SK-N-MC (cell line): Measurements from ENCODE around the gene NRTN.
A peak's percentile ranks its signal among the peaks of the same experiment; 100 is the strongest.
"Not testable (repeated sequence)": the region's sequence is repeated elsewhere in the genome, so short reads cannot be mapped to it uniquely, and the experiment has no call there.

Source experiments
- DNase-seq: peaks from one replicate; pipeline ENCODE4 v3.0.0-alpha.2; 2011; ENCODE audit warnings: low read depth, low spot score
- H3K27ac ChIP-seq: fragments of 200-600 bp; sonication (generic); 2 replicates; pipeline ENCODE4 v1.5.1; 2016; ENCODE audit warnings: mixed run types
- H3K36me3 ChIP-seq: fragments of 200-600 bp; sonication (generic); 2 replicates; pipeline ENCODE4 v1.6.1; 2017; ENCODE audit warnings: antibody characterized with exemption, low read length, mixed read lengths; ENCODE audit not compliant: insufficient read depth
- H3K4me3 ChIP-seq: fragments of 200-600 bp; sonication (generic); 2 replicates; pipeline ENCODE4 v1.5.1; 2016
- H3K9ac ChIP-seq: fragments of 200-600 bp; sonication (generic); 2 replicates; pipeline ENCODE4 v1.8.0; 2017; ENCODE audit warnings: mixed run types, mixed read lengths; ENCODE audit not compliant: insufficient read length
- H3K9me3 ChIP-seq: fragments of 200-600 bp; sonication (generic); 2 replicates; pipeline ENCODE4 v1.6.1; 2017; ENCODE audit warnings: low read depth, mild to moderate bottlenecking, antibody characterized with exemption, low read length, moderate library complexity, mixed read lengths
- EZH2 ChIP-seq: fragments of 200-600 bp; sonication (generic); IDR thresholded peaks from one replicate; pipeline ENCODE4 v1.6.1; 2017; ENCODE audit warnings: antibody characterized with exemption
- FOXP2 ChIP-seq: optimal IDR thresholded peaks from 2 replicates; pipeline ENCODE3; 2011; ENCODE audit warnings: mild to moderate bottlenecking, moderate library complexity; ENCODE audit not compliant: insufficient read depth; ENCODE audit errors: extremely low read length, control extremely low read depth
- POLR2AphosphoS5 ChIP-seq: IDR thresholded peaks from 2 replicates; pipeline ENCODE4 v1.6.1; 2012; ENCODE audit warnings: mild to moderate bottlenecking, low read depth, low read length, borderline replicate concordance

NRTN gene

DNA sequence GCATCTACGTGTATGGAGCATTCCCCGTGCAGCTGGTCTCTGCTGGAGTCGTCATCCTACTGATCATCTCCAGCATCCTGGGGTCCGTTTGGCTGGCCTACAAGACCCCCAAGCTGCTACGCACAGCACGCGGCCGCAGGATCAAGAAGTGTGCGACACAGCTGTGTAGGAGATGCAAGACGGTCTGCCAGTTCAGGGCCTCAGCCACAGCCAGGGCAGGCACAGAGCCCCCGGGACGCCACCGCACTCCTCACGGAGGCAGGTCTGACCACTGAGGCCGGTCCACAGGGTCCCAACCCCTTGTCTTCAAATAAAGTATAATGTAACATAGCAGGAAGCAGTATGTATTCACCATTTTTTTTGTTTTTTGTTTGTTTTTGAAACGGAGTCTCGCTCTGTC is 26.5 kb upstream of the NRTN start:
- no peak for TF ChIP-seq FOXP2
- TF ChIP-seq POLR2AphosphoS5 = no peak
- TF ChIP-seq EZH2 = no peak
- Histone ChIP-seq H3K27ac (no peak overlapping the region), H3K9me3 (no peaks in the 10 kb centered on the region), H3K4me3 (no peak overlapping the region), H3K9ac (no peak overlapping the region), H3K36me3 (no peaks in the 10 kb centered on the region)
- no peak for DNase-seq

DNA sequence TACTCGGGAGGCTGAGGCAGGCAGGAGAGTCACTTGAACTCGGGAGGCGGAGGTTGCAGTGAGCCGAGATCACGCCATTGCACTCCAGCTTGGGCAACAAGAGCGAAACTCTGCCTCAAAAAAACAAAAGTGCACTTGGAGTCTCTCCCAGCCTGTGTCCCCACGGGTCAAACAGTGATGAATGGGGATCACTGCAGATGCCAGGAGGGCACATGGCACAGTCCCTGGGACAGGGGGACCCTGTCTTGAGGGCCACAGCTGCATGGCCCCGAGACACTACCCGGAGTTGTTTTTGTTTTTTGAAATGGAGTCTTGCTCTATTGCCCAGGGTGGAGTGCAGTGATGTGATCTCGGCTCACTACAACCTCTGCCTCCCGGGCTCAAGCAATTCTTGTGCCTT is 24.0 kb upstream of the NRTN start:
- not testable (repeated sequence) for H3K36me3 ChIP-seq, DNase-seq, H3K4me3 ChIP-seq, H3K9ac ChIP-seq, H3K9me3 ChIP-seq, H3K27ac ChIP-seq

DNA sequence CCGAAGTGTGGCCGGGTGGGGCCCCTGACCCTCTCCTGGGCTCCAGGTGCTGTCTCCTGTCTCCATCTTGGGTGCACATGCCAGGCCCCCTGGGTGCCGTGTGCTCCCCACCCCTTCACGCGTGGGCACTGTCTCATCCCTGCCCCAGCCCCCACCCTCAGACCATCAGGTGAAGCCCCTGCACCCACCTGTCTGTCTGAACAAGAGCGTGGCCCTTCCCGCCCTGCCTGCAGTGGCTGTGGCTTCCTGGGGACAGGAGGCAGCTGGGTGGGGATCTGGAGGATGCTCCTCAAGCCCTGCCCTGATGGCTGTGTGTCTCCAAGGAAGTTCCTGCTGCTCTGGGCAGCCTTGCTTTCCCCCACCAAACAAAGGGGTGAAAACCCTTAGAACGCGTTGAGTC is 22.5 kb upstream of the NRTN start:
- Histone ChIP-seq H3K9me3 (no peaks in the 10 kb centered on the region), H3K27ac (no peak overlapping the region), H3K36me3 (peaks cover 23% of the 10 kb centered on the region; the same call in 1 of the 2 replicates), H3K9ac (no peak overlapping the region), H3K4me3 (no peak overlapping the region)
- TF ChIP-seq EZH2 (no peak), POLR2AphosphoS5 (no peak; the same call in 1 of the 2 replicates), FOXP2 (no peak)
- no peak for DNase-seq

DNA sequence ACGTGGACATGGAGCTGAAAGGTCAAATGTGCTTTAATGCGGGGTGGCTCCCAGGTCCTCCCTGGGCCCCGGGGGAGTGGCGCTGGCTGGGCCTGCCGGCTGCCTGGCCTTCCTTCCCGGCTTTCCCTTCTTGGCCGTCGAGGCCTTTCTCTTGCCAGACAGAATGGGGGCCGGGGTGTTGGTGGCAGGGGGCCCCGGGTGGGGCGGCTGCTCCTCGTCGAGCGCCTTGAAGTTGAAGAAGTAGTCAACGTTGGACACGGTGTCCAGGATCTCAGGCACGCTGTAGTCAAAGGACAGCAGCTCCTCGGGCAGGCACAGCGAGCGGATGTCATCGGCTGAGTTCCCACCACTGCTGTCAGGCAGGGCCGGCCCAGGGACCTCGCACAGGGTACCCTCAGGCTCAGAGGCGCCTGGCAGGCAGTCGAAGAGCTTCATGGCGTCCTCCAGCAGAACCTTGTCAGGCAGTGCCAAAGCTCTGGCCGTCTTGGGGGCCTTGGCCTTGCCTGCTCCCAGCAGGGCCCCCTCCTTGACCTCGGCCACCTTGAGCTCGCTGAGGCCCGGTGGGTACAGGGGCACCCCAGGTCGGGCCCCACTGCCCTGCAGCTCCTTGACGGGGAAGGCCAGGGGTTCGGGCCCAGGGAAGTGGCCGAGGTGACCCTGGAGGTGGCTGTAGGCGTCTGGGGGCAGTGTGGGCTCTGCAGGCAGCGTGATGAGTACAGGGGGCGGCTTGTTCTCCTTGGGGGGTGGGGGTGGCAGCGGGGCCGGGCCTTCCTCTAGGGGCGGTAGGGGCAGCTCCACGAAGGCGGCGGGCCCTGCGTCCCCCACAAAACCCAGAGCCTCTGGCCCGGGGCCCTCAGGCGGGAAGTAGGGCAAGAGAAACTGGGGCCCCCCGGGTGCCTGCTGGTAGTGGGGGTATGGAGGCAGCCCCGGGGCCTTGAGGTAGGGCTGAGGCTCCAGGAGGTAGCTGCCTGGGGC is 21.6 kb upstream of the NRTN start:
- no peak overlapping the region for H3K9ac ChIP-seq
- no peak overlapping the region for H3K4me3 ChIP-seq
- no peaks in the 10 kb centered on the region for H3K9me3 ChIP-seq
- peaks cover 32% of the 10 kb centered on the region for H3K36me3 ChIP-seq
- no peak overlapping the region for H3K27ac ChIP-seq
- TF ChIP-seq POLR2AphosphoS5 (0 out of 2 replicates have a peak, but pooled peaks have one; percentile 14), EZH2 (no peak)
- no peak for DNase-seq

DNA sequence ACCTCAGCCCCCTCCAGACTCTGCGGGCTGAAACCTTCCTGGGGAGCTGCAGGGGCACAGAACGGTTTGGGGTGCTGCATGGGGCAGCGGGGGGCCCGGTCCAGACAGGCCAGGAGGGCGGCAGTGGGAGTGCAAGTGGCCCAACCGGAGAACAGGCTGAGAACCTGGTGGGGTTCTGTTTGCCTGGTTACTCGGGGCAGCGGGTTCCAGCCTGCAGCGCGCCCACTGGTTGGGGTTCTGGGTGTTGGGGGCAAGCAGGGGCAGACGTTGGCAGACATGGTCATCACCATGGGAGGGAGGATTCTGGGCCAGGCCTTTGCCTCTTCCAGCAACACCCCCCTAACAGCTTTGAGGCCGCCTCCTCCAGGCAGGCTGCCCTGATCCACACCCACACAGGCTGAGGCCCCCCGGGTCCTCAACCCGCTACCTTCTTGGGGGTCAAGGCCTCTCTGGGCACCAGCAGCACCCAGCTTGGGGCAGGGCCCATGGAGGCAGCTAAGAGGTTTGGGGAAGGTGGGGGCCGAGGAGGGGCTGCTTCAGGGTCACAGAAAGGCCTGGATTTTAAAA is 20.2 kb upstream of the NRTN start, which contains the start of gene PRR22:
TSS of gene PRR22 (minus strand) at position 166 of the 567 bp plus-strand sequence. CDS start at position 80, 86 bp downstream.
- no peaks in the 10 kb centered on the region for H3K9me3 ChIP-seq
- TF ChIP-seq EZH2 (no peak), POLR2AphosphoS5 (no peak), FOXP2 (no peak)
- no peak within 1 kb of the TSS for H3K9ac ChIP-seq
- peaks cover 45% of the 10 kb centered on the region for H3K36me3 ChIP-seq
- H3K4me3 ChIP-seq = no peak within 1 kb of the TSS
- H3K27ac ChIP-seq = no peak within 1 kb of the TSS
- DNase-seq = no peak

DNA sequence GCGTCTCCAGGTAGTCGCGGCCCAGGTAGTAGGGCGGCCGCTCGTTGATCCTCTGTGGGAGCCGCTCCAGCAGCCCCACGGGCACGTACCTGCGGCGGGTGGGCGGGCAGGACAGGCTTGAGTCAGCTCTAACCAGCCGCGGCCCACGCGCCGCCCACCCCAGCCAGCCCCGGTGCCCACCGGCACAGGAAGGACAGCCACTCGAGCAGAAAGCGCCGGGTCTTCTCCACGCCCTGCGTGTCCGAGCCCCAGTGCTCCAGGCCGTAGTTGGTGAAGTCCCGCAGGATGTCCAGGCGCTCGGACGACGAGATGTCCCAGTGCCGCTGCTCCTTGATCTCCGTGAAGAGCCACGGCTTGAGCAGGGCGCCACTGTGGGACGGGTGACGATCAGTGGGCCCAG is 19.4 kb upstream of the NRTN start:
- TF ChIP-seq EZH2 (no peak), POLR2AphosphoS5 (no peak), FOXP2 (no peak)
- H3K36me3 ChIP-seq = peaks cover 48% of the 10 kb centered on the region
- no peak overlapping the region for H3K4me3 ChIP-seq
- no peak overlapping the region for H3K9ac ChIP-seq
- H3K9me3 ChIP-seq = no peaks in the 10 kb centered on the region
- H3K27ac ChIP-seq = no peak overlapping the region
- no peak for DNase-seq

DNA sequence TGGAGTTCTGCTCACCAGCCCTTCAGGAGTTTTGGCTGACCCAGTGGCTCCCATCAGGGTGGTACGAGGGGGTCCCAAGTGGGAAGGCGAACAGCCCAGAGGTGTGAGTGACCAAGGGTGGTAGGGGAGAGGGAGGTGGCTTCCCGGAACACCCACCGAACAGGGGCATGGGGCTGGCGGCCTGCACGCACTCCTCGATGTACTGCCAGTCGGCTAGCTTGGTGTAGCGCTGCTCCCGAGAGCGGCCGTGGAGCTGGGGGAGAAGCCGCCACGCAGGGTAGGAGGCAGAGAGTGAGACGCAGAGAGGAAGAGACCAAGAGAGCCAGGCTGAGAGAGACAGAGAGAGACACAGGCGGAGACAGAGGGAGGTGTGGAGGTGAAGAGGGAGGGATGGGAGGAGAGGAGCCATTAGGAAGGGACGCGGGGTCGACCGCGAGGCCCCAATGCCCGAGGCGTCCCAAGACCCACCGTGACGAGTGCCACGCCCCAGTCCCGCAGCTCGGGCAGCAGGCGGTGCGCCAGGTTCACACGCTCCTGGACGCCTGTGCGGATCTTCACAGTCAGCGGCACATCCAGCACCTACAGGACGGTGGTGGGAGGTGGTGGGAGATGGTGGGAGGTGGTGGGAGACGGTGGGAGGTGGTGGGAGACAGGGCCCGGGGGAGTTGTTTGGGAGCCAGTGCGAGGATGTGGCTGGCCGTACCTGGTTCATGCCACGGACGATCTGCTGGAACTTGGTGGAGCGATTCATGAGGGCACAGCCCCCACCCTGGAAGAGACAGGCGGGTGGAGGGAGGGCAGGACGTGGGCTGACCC is 18.1 kb upstream of the NRTN start:
- Histone ChIP-seq H3K27ac (no peak overlapping the region), H3K36me3 (peaks cover 48% of the 10 kb centered on the region), H3K4me3 (no peak overlapping the region), H3K9me3 (no peaks in the 10 kb centered on the region), H3K9ac (no peak overlapping the region)
- no peak for DNase-seq
- TF ChIP-seq FOXP2 (no peak), POLR2AphosphoS5 (no peak), EZH2 (no peak)

DNA sequence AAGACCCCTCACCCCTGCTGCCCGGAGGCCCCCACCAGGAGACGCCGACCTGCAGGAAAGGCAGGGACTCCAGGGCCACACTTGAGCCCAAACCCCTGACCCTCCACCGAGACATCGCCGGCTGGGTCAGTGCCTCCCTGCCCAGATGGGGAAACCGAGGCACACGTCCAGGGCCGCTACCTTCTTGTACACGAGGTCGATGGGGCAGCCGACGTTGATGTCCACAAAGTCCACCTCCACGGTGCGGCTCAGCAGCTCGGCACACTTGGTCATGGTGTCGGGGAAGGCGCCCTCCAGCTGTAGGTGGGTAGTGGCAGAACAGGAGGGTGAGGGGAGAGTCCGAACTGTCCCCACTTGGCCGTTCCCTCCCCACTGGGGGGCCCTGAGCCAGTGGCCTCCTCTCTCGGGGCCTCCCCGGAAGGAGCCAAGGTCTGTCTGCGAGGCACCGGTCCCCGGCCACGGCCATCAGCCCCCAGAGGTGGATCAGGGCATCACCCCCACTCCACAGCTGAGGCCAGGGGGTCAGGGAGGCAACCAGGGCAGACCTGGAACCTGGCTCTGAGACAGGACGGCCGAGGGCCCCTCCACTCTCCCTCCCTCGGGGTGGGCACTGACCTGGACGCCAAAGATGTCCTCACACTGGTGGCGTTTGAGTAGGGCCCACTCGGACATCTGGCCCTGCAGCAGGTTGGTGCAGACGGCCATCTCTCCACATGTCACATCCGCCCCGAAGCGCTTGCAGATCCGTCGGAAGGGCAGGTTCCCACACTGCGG is 17.3 kb upstream of the NRTN start:
- Histone ChIP-seq H3K9me3 (no peaks in the 10 kb centered on the region), H3K27ac (no peak overlapping the region), H3K36me3 (peaks cover 48% of the 10 kb centered on the region), H3K9ac (no peak overlapping the region), H3K4me3 (no peak overlapping the region)
- DNase-seq = no peak
- no peak for TF ChIP-seq POLR2AphosphoS5
- no peak for TF ChIP-seq FOXP2
- no peak for TF ChIP-seq EZH2
